HepG2 (cell line): ENCODE measurements around the gene IGF2BP3. TPM values are rescaled to one million over a fixed set of nuclear protein-coding genes. Genes with fewer than 3 reads are reported as not detected.

Experiments
- BATF2 ChIP-seq: sonication (generic); formaldehyde crosslinking; IDR thresholded peaks from 2 replicates; pipeline ENCODE4 v1.8.0; 2022; ENCODE audit warnings: mild to moderate bottlenecking, missing genetic modification reagents, moderate library complexity
- CBX2 ChIP-seq, 2 experiments: fragments of 200-600 bp in 1 of 2; sonication (generic); formaldehyde crosslinking in 1 of 2; IDR thresholded peaks; 2 replicates each; pipeline versions ENCODE4 v1.7.0 to v1.8.1; 2018 to 2022; ENCODE audit warnings: low read depth in 2 of 2, low read length in 1 of 2, mild to moderate bottlenecking in 1 of 2, missing genetic modification reagents in 1 of 2
- ELF1 ChIP-seq: sonication (generic); formaldehyde crosslinking; IDR thresholded peaks from 2 replicates; pipeline ENCODE4 v1.4.0; 2020; ENCODE audit warnings: missing genetic modification reagents
- GTF3A ChIP-seq: sonication (generic); formaldehyde crosslinking; conservative IDR thresholded peaks from 2 replicates; pipeline ENCODE4 v1.4.0; 2020; ENCODE audit warnings: mild to moderate bottlenecking, missing genetic modification reagents
- KDM3A ChIP-seq: IDR thresholded peaks from 2 replicates; pipeline ENCODE4 v1.6.1; 2018; ENCODE audit warnings: low read depth, missing compliant biosample characterization
- NCOA1 ChIP-seq: sonication (generic); formaldehyde crosslinking; IDR thresholded peaks from 2 replicates; pipeline ENCODE4 v1.9.0; 2021; ENCODE audit warnings: missing genetic modification reagents
- NR2C2 ChIP-seq: sonication (generic); formaldehyde crosslinking; IDR thresholded peaks from 2 replicates; pipeline ENCODE4 v1.4.0; 2020; ENCODE audit warnings: missing genetic modification reagents, mild to moderate bottlenecking, moderate library complexity, borderline replicate concordance
- RAD21 ChIP-seq: fragments of 450-650 bp; formaldehyde crosslinking; IDR thresholded peaks from 2 replicates; pipeline ENCODE4 v1.5.0; 2020; ENCODE audit warnings: mild to moderate bottlenecking
- SMYD3 ChIP-seq: sonication (generic); formaldehyde crosslinking; IDR thresholded peaks from 2 replicates; pipeline ENCODE4 v1.8.1; 2023; ENCODE audit warnings: mild to moderate bottlenecking, missing genetic modification reagents
- ZBTB37 ChIP-seq: sonication (generic); formaldehyde crosslinking; IDR thresholded peaks from 2 replicates; pipeline ENCODE4 v1.4.0; 2020; ENCODE audit warnings: mild to moderate bottlenecking, missing genetic modification reagents
- ZBTB7A ChIP-seq: sonication (generic); formaldehyde crosslinking; IDR thresholded peaks from 2 replicates; pipeline ENCODE4 v1.8.0; 2022; ENCODE audit warnings: mild to moderate bottlenecking, missing genetic modification reagents
- ZKSCAN8 ChIP-seq: IDR thresholded peaks from 2 replicates; pipeline ENCODE4 v1.6.1; 2016; ENCODE audit warnings: borderline replicate concordance, missing genetic modification reagents, missing compliant biosample characterization
- ZMAT3 ChIP-seq: sonication (generic); formaldehyde crosslinking; conservative IDR thresholded peaks from 2 replicates; pipeline ENCODE4 v1.7.0; 2021; ENCODE audit warnings: missing genetic modification reagents
- ZNF124 ChIP-seq: sonication (generic); formaldehyde crosslinking; IDR thresholded peaks from 2 replicates; pipeline ENCODE4 v1.4.0; 2020; ENCODE audit warnings: missing genetic modification reagents
- ZNF260 ChIP-seq: sonication (generic); formaldehyde crosslinking; IDR thresholded peaks from 2 replicates; pipeline ENCODE4 v1.4.0; 2020; ENCODE audit warnings: missing genetic modification reagents, low read depth, mild to moderate bottlenecking, borderline replicate concordance
- ZNF335 ChIP-seq: sonication (generic); formaldehyde crosslinking; IDR thresholded peaks from 2 replicates; pipeline ENCODE4 v1.4.0; 2020; ENCODE audit warnings: missing genetic modification reagents
- ZNF367 ChIP-seq: sonication (generic); formaldehyde crosslinking; IDR thresholded peaks from 2 replicates; pipeline ENCODE4 v1.4.0; 2020; ENCODE audit warnings: missing genetic modification reagents, borderline replicate concordance
- ZNF460 ChIP-seq: sonication (generic); formaldehyde crosslinking; IDR thresholded peaks from 2 replicates; pipeline ENCODE4 v1.5.1; 2020; ENCODE audit warnings: missing genetic modification reagents, mild to moderate bottlenecking, borderline replicate concordance
- ZNF709 ChIP-seq: sonication (generic); formaldehyde crosslinking; IDR thresholded peaks from 2 replicates; pipeline ENCODE4 v1.5.0; 2020; ENCODE audit warnings: mild to moderate bottlenecking, missing genetic modification reagents
- ZNF780A ChIP-seq: sonication (generic); formaldehyde crosslinking; IDR thresholded peaks from 2 replicates; pipeline ENCODE4 v1.8.0; 2022; ENCODE audit warnings: mild to moderate bottlenecking, missing genetic modification reagents, moderate library complexity
- polyA plus RNA-seq, 8 experiments: library from polyadenylated mRNA; depleted of rRNA in 3 of 8; stranded (reverse) in 7 of 8; unstranded in 1 of 8; fragments of >200 nt; fragmentation: Illumina TruSeq in 4 of 8; extraction: Trizol in 4 of 8; gene quantifications; 2 replicates each; pipeline versions ENCODE4 v1.2.1 to v1.2.3, GENCODE V29; 2011 to 2016; ENCODE audit warnings: low read depth in 4 of 8, missing spikeins in 1 of 8, mixed read lengths in 1 of 8; ENCODE audit not compliant: insufficient read depth in 1 of 8
- total RNA-seq, 5 experiments: library from RNA; depleted of rRNA; stranded (reverse); fragments of >200 nt; fragmentation: Illumina TruSeq; extraction: Trizol; gene quantifications; 2 replicates each; pipeline ENCODE4 v1.2.3, GENCODE V29; 2016; ENCODE audit warnings: low read depth in 1 of 5
- TF ChIP-seq, protein P1 (sequence below): sonication (generic); formaldehyde crosslinking; IDR thresholded peaks from 2 replicates; pipeline ENCODE4 v1.4.0; 2020; ENCODE audit warnings: missing genetic modification reagents
- TF ChIP-seq, protein P2 (sequence below): IDR thresholded peaks from 2 replicates; pipeline ENCODE4 v1.6.1; 2016; ENCODE audit warnings: mild to moderate bottlenecking
- TF ChIP-seq, protein P3 (sequence below), 2 experiments: sonication (generic) in 1 of 2; formaldehyde crosslinking in 1 of 2; IDR thresholded peaks; 2 replicates each; pipeline versions ENCODE4 v1.5.1 to v1.6.1; 2011 to 2020; ENCODE audit warnings: borderline replicate concordance in 1 of 2, low read depth in 1 of 2, low read length in 1 of 2, mild to moderate bottlenecking in 1 of 2, missing genetic modification reagents in 1 of 2, moderate library complexity in 1 of 2

IGF2BP3 gene
- total and polyA plus RNA-seq, 2 of the 13 experiments (the other 11 are each of a cell fraction or from before 2014, with no cell fraction given), result 37.7 to 39.5 TPM

- TF ChIP-seq ZBTB37 (CRISPR knock-in tag), result no peak
- TF ChIP-seq, protein P1, sequence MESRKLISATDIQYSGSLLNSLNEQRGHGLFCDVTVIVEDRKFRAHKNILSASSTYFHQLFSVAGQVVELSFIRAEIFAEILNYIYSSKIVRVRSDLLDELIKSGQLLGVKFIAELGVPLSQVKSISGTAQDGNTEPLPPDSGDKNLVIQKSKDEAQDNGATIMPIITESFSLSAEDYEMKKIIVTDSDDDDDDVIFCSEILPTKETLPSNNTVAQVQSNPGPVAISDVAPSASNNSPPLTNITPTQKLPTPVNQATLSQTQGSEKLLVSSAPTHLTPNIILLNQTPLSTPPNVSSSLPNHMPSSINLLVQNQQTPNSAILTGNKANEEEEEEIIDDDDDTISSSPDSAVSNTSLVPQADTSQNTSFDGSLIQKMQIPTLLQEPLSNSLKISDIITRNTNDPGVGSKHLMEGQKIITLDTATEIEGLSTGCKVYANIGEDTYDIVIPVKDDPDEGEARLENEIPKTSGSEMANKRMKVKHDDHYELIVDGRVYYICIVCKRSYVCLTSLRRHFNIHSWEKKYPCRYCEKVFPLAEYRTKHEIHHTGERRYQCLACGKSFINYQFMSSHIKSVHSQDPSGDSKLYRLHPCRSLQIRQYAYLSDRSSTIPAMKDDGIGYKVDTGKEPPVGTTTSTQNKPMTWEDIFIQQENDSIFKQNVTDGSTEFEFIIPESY (CRISPR knock-in tag), result no peak
- no peak for TF ChIP-seq RAD21 (CRISPR knock-in tag)
- TF ChIP-seq, protein P2, sequence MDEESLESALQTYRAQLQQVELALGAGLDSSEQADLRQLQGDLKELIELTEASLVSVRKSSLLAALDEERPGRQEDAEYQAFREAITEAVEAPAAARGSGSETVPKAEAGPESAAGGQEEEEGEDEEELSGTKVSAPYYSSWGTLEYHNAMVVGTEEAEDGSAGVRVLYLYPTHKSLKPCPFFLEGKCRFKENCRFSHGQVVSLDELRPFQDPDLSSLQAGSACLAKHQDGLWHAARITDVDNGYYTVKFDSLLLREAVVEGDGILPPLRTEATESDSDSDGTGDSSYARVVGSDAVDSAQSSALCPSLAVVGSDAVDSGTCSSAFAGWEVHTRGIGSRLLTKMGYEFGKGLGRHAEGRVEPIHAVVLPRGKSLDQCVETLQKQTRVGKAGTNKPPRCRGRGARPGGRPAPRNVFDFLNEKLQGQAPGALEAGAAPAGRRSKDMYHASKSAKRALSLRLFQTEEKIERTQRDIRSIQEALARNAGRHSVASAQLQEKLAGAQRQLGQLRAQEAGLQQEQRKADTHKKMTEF (CRISPR knock-in tag), result no peak; the same call in 1 of the 2 replicates
- no peak; the same call in 1 of the 2 replicates for TF ChIP-seq NCOA1 (CRISPR knock-in tag)
- TF ChIP-seq ZNF460, result no peak
- TF ChIP-seq KDM3A (CRISPR knock-in tag), result no peak
- TF ChIP-seq ZMAT3 (CRISPR knock-in tag), result no peak
- TF ChIP-seq ZBTB7A (CRISPR knock-in tag), result no peak
- no peak for TF ChIP-seq ZNF780A (CRISPR knock-in tag)
- no peak for TF ChIP-seq CBX2 (IDR thresholded peaks at IDR 0.05; ENCODE audit: low read depth, low read length)
- no peak for TF ChIP-seq CBX2 (CRISPR knock-in tag; IDR thresholded peaks at IDR 0.05; ENCODE audit: low read depth)
- peak; percentile 48; the same call in 1 of the 2 replicates for TF ChIP-seq NR2C2 (CRISPR knock-in tag)
- TF ChIP-seq GTF3A, result no peak
- no peak for TF ChIP-seq ELF1 (CRISPR knock-in tag)
- no peak for TF ChIP-seq ZKSCAN8
- TF ChIP-seq ZNF709, result no peak
- no peak for TF ChIP-seq ZNF124
- no peak for TF ChIP-seq ZNF335
- TF ChIP-seq, protein P3, sequence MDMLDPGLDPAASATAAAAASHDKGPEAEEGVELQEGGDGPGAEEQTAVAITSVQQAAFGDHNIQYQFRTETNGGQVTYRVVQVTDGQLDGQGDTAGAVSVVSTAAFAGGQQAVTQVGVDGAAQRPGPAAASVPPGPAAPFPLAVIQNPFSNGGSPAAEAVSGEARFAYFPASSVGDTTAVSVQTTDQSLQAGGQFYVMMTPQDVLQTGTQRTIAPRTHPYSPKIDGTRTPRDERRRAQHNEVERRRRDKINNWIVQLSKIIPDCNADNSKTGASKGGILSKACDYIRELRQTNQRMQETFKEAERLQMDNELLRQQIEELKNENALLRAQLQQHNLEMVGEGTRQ (IDR thresholded peaks at IDR 0.05; ENCODE audit: low read depth, low read length), result no peak
- TF ChIP-seq, protein P3 (CRISPR knock-in tag; IDR thresholded peaks at IDR 0.05; ENCODE audit: borderline replicate concordance), result no peak
- TF ChIP-seq BATF2 (CRISPR knock-in tag), result no peak
- no peak for TF ChIP-seq ZNF367 (CRISPR knock-in tag)
- TF ChIP-seq SMYD3 (CRISPR knock-in tag), result 0 out of 2 replicates have a peak, but pooled peaks have one; percentile 40
- TF ChIP-seq ZNF260, result no peak
These were observed 112.1 kb downstream of the IGF2BP3 start (continued) for GRCh38 chr7:23358152-23358674.
